Measurements from ENCODE around the gene SLCO4A1.

DNA sequence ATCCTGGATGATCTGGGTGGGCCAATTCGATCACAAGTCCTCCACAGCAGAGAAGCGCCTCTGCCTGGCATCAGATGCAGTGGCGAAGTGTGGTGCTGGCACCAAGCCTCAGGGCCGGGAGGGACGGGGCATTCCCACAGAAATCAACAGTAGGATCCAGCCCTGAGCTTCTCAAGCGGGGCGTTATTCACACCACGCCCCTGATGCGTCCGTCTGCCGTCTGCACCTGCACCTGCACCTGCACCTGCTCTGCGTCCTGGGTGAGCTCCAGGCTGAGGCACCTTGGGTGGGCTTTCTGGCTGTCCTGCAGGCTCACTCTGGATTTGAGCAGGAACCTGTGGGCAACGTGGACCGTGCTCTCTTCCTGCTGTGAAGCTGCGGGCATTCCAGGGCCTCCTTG is 52.6 kb downstream of the SLCO4A1 start:
- TF ChIP-seq POLR2A (IDR thresholded peaks at IDR 0.05) = no peak
- TF ChIP-seq, protein P1, sequence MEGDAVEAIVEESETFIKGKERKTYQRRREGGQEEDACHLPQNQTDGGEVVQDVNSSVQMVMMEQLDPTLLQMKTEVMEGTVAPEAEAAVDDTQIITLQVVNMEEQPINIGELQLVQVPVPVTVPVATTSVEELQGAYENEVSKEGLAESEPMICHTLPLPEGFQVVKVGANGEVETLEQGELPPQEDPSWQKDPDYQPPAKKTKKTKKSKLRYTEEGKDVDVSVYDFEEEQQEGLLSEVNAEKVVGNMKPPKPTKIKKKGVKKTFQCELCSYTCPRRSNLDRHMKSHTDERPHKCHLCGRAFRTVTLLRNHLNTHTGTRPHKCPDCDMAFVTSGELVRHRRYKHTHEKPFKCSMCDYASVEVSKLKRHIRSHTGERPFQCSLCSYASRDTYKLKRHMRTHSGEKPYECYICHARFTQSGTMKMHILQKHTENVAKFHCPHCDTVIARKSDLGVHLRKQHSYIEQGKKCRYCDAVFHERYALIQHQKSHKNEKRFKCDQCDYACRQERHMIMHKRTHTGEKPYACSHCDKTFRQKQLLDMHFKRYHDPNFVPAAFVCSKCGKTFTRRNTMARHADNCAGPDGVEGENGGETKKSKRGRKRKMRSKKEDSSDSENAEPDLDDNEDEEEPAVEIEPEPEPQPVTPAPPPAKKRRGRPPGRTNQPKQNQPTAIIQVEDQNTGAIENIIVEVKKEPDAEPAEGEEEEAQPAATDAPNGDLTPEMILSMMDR (IDR thresholded peaks at IDR 0.05) = no peak
